Measurements from ENCODE around the gene DHODH.

- TF ChIP-seq EZH2 (optimal IDR thresholded peaks at IDR 0.05; ENCODE audit: low read depth, low read length) = no peak
- no peak for TF ChIP-seq CTCF (IDR thresholded peaks at IDR 0.05; ENCODE audit: low read length)
Observed at GRCh38 chr16:71972356-71972755, 36.2 kb upstream of the DHODH start.
